Measurements from ENCODE around the gene ADAP1.

GRCh38 chr7:851204-851603 lies 103.3 kb downstream of the ADAP1 start:
- TF ChIP-seq CTCF (IDR thresholded peaks at IDR 0.05; ENCODE audit: borderline replicate concordance, extremely low read depth, low read length, poor library complexity, severe bottlenecking) (no peak), EZH2 (IDR thresholded peaks at IDR 0.05; ENCODE audit: borderline replicate concordance, low read depth, low read length, severe bottlenecking) (no peak)

Data from DND-41 (cell line).